BLaER1 treated with 17β-estradiol and CSF1 and Interleukin-3, amounts not matched to agents 10 nM and 100 nM (cell line): ENCODE data around the gene VPS13D.
A peak's percentile ranks its signal among the peaks of the same experiment; 100 is the strongest.

Experiments used
- H3K27ac ChIP-seq, 11 experiments: shearing (Covaris generic); formaldehyde crosslinking; 2 replicates each; pipeline ENCODE4 v1.8.1; 2022
- H3K27me3 ChIP-seq, 11 experiments: shearing (Covaris generic); formaldehyde crosslinking; 2 replicates each; pipeline ENCODE4 v1.8.1; 2022
- H3K36me3 ChIP-seq, 11 experiments: shearing (Covaris generic); formaldehyde crosslinking; 2 replicates each; pipeline ENCODE4 v1.8.1; 2022
- H3K4me1 ChIP-seq, 10 experiments: shearing (Covaris generic); formaldehyde crosslinking; 2 replicates each; pipeline ENCODE4 v1.8.1; 2022
- H3K4me2 ChIP-seq, 11 experiments: shearing (Covaris generic); formaldehyde crosslinking; 2 replicates each; pipeline ENCODE4 v1.8.1; 2022
- H3K4me3 ChIP-seq, 10 experiments: shearing (Covaris generic); formaldehyde crosslinking; 2 replicates each; pipeline ENCODE4 v1.8.1; 2022
- H3K9ac ChIP-seq, 11 experiments: shearing (Covaris generic); formaldehyde crosslinking; 2 replicates each; pipeline ENCODE4 v1.8.1; 2022
- H3K9me3 ChIP-seq, 11 experiments: shearing (Covaris generic); formaldehyde crosslinking; replicated peaks in 1 of 11; 2 replicates each; pipeline ENCODE4 v1.8.1; 2022
- H4K20me1 ChIP-seq, 11 experiments: shearing (Covaris generic); formaldehyde crosslinking; 2 replicates each; pipeline ENCODE4 v1.8.1; 2022
- Cebpa-rat ChIP-seq, 11 experiments: shearing (Covaris generic); IDR thresholded peaks; 2 replicates each; pipeline ENCODE4 v1.8.1; 2022

Gene VPS13D

DNA sequence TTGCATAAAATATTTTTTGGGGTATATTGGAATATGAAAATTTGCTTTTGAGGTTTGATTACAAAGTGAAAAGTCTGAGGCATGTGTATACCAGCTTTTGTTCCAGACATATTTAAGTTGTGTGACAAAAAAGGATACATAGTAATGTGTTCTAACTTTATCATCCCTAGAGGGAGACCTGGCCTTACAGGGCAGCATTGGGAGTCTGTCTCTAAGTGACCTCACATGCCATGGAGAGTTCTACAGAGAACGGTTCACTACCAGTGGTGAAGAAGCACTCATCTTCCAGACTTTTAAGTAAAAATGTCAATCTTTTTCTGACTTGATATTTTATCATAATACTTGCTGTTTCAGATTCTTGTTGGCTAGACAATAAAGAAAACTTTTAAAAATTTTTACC, 61.0 kb downstream of the VPS13D start:
- Histone ChIP-seq H3K9me3 (no peaks in the 10 kb centered on the region), H4K20me1 (peaks cover 0 to 30% (median 6%) of the 10 kb centered on the region in 11 experiments; a peak in 11 of 22 replicates), H3K27me3 (no peaks in the 10 kb centered on the region), H3K4me1 (peaks cover 0 to 7% (median 0%) of the 10 kb centered on the region in 10 experiments; a peak in 8 of 20 replicates), H3K36me3 (peaks cover 75 to 100% (median 90%) of the 10 kb centered on the region in 11 experiments), H3K9ac (no peak overlapping the region), H3K4me3 (no peak overlapping the region), H3K4me2 (no peak overlapping the region), H3K27ac (no peak overlapping the region)
- no peak for TF ChIP-seq Cebpa-rat (IDR thresholded peaks at IDR 0.05)

- Histone ChIP-seq H3K27ac (no peak overlapping the region), H3K9ac (no peak overlapping the region), H3K4me2 (no peak overlapping the region), H3K9me3 (no peaks in the 10 kb centered on the region), H4K20me1 (peaks cover 0 to 11% (median 0%) of the 10 kb centered on the region in 11 experiments; a peak in 5 of 22 replicates), H3K27me3 (no peaks in the 10 kb centered on the region), H3K4me1 (peaks cover 0 to 24% (median 0%) of the 10 kb centered on the region in 10 experiments; a peak in 8 of 20 replicates), H3K4me3 (no peak overlapping the region), H3K36me3 (peaks cover 69 to 96% (median 77%) of the 10 kb centered on the region in 11 experiments)
- TF ChIP-seq Cebpa-rat (IDR thresholded peaks at IDR 0.05), result no peak
Measured at GRCh38 chr1:12293416-12293815, 63.6 kb downstream of the VPS13D start.

GRCh38 chr1:12294076-12294475, 64.2 kb downstream of the VPS13D start:
- peaks cover 66 to 92% (median 73%) of the 10 kb centered on the region in 11 experiments for H3K36me3 ChIP-seq
- no peak for TF ChIP-seq Cebpa-rat (IDR thresholded peaks at IDR 0.05)

GRCh38 chr1:12296016-12296415, 66.2 kb downstream of the VPS13D start:
- Histone ChIP-seq H3K4me1 (peaks cover under 1 to 26% (median 2%) of the 10 kb centered on the region in 10 experiments; a peak in 16 of 20 replicates), H3K9ac (0 out of 22 replicates have a peak overlapping the region, but pooled peaks of 1 of the 11 experiments have one; percentile 24), H3K4me2 (peak overlapping the region in 3 of 11 experiments; percentile 31 to 74 (median 65); a peak in 6 of 22 replicates), H4K20me1 (peaks cover 0 to 7% (median 0%) of the 10 kb centered on the region in 11 experiments; a peak in 3 of 22 replicates), H3K9me3 (no peaks in the 10 kb centered on the region), H3K36me3 (peaks cover 64 to 92% (median 72%) of the 10 kb centered on the region in 11 experiments), H3K4me3 (no peak overlapping the region), H3K27ac (peak overlapping the region in 2 of 11 experiments; percentile 19 to 50; a peak in 4 of 22 replicates), H3K27me3 (no peaks in the 10 kb centered on the region)
- TF ChIP-seq Cebpa-rat (IDR thresholded peaks at IDR 0.05), result no peak

More at GRCh38 chr1:12294076-12294475, 64.2 kb downstream of the VPS13D start:
- H4K20me1 ChIP-seq, result peaks cover 0 to 7% (median 0%) of the 10 kb centered on the region in 11 experiments; a peak in 3 of 22 replicates
- H3K9ac ChIP-seq, result no peak overlapping the region
- no peaks in the 10 kb centered on the region for H3K27me3 ChIP-seq
- no peak overlapping the region for H3K27ac ChIP-seq
- H3K4me2 ChIP-seq, result no peak overlapping the region
- H3K4me1 ChIP-seq, result peaks cover 0 to 25% (median 0%) of the 10 kb centered on the region in 10 experiments; a peak in 8 of 20 replicates
- H3K4me3 ChIP-seq, result no peak overlapping the region
- H3K9me3 ChIP-seq, result no peaks in the 10 kb centered on the region

GRCh38 chr1:12296623-12297022, 66.8 kb downstream of the VPS13D start:
- H4K20me1 ChIP-seq, result peaks cover 0 to 7% (median 0%) of the 10 kb centered on the region in 11 experiments; a peak in 3 of 22 replicates
- peak overlapping the region in 2 of 11 experiments; percentile 19 to 50; a peak in 4 of 22 replicates for H3K27ac ChIP-seq
- H3K9me3 ChIP-seq, result no peaks in the 10 kb centered on the region
- H3K9ac ChIP-seq, result peak overlapping the region in 1 of 11 experiments; percentile 24; a peak in 1 of 22 replicates
- H3K27me3 ChIP-seq, result no peaks in the 10 kb centered on the region
- peak overlapping the region in 4 of 11 experiments; percentile 14 to 74 (median 45); a peak in 5 of 22 replicates for H3K4me2 ChIP-seq
- peaks cover 6 to 30% (median 8%) of the 10 kb centered on the region in 10 experiments for H3K4me1 ChIP-seq
- TF ChIP-seq Cebpa-rat (IDR thresholded peaks at IDR 0.05), result no peak
- H3K36me3 ChIP-seq, result peaks cover 62 to 92% (median 70%) of the 10 kb centered on the region in 11 experiments
- H3K4me3 ChIP-seq, result no peak overlapping the region

- TF ChIP-seq Cebpa-rat (IDR thresholded peaks at IDR 0.05), result no peak
- Histone ChIP-seq H3K4me1 (peaks cover 10 to 29% (median 15%) of the 10 kb centered on the region in 10 experiments), H3K9me3 (peaks cover 0 to 7% (median 4%) of the 10 kb centered on the region in 11 experiments; a peak in 10 of 22 replicates), H3K4me2 (peak overlapping the region in 1 of 11 experiments; percentile 61; a peak in 1 of 22 replicates), H4K20me1 (peaks cover 0 to 7% (median 0%) of the 10 kb centered on the region in 11 experiments; a peak in 3 of 22 replicates), H3K27me3 (no peaks in the 10 kb centered on the region), H3K9ac (no peak overlapping the region), H3K27ac (no peak overlapping the region), H3K36me3 (peaks cover 56 to 92% (median 76%) of the 10 kb centered on the region in 11 experiments), H3K4me3 (no peak overlapping the region)
Measured at GRCh38 chr1:12300706-12301105, 70.9 kb downstream of the VPS13D start.

GRCh38 chr1:12301518-12302237, 71.8 kb downstream of the VPS13D start:
- no peak overlapping the region for H3K4me3 ChIP-seq
- no peak overlapping the region for H3K9ac ChIP-seq
- no peak for TF ChIP-seq Cebpa-rat (IDR thresholded peaks at IDR 0.05)
- peaks cover 7 to 17% (median 14%) of the 10 kb centered on the region in 11 experiments for H3K9me3 ChIP-seq
- H3K27me3 ChIP-seq, result no peaks in the 10 kb centered on the region
- peaks cover 0 to 7% (median 0%) of the 10 kb centered on the region in 11 experiments; a peak in 3 of 22 replicates for H4K20me1 ChIP-seq
- H3K4me2 ChIP-seq, result peak overlapping the region in 8 of 11 experiments; percentile 44 to 76 (median 53); a peak in 16 of 22 replicates
- peaks cover 8 to 19% (median 13%) of the 10 kb centered on the region in 10 experiments; a peak in 19 of 20 replicates for H3K4me1 ChIP-seq
- no peak overlapping the region for H3K27ac ChIP-seq
- H3K36me3 ChIP-seq, result peaks cover 64 to 97% (median 85%) of the 10 kb centered on the region in 11 experiments

- H3K4me3 ChIP-seq, result no peak overlapping the region
Measured at GRCh38 chr1:12302798-12303447, 73.1 kb downstream of the VPS13D start.

More at GRCh38 chr1:12302798-12303447, 73.1 kb downstream of the VPS13D start:
- Histone ChIP-seq H3K9me3 (peaks cover 9 to 20% (median 17%) of the 10 kb centered on the region in 11 experiments), H4K20me1 (peaks cover 0 to 7% (median 0%) of the 10 kb centered on the region in 11 experiments; a peak in 3 of 22 replicates), H3K36me3 (peaks cover 73 to 99% (median 90%) of the 10 kb centered on the region in 11 experiments), H3K4me2 (no peak overlapping the region), H3K4me1 (peaks cover 0 to 17% (median 12%) of the 10 kb centered on the region in 10 experiments; a peak in 18 of 20 replicates), H3K27ac (no peak overlapping the region), H3K9ac (no peak overlapping the region), H3K27me3 (no peaks in the 10 kb centered on the region)
- no peak for TF ChIP-seq Cebpa-rat (IDR thresholded peaks at IDR 0.05)
